HG03442 (cell line): ENCODE measurements around the gene DAZ1.
"Not testable (repeated sequence)": the region's sequence is repeated elsewhere in the genome, so short reads cannot be mapped to it uniquely, and the experiment has no call there.

Source experiments
- ATAC-seq: cut with Tn5 transposase; IDR thresholded peaks from one replicate; pipeline ENCODE4 v1.9.1; 2021; ENCODE audit warnings: mild to moderate bottlenecking, moderate library complexity; ENCODE audit not compliant: unreplicated experiment

The DAZ1 gene, protein sequence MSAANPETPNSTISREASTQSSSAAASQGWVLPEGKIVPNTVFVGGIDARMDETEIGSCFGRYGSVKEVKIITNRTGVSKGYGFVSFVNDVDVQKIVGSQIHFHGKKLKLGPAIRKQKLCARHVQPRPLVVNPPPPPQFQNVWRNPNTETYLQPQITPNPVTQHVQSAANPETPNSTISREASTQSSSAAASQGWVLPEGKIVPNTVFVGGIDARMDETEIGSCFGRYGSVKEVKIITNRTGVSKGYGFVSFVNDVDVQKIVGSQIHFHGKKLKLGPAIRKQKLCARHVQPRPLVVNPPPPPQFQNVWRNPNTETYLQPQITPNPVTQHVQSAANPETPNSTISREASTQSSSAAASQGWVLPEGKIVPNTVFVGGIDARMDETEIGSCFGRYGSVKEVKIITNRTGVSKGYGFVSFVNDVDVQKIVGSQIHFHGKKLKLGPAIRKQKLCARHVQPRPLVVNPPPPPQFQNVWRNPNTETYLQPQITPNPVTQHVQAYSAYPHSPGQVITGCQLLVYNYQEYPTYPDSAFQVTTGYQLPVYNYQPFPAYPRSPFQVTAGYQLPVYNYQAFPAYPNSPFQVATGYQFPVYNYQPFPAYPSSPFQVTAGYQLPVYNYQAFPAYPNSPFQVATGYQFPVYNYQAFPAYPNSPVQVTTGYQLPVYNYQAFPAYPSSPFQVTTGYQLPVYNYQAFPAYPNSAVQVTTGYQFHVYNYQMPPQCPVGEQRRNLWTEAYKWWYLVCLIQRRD

GRCh38 chrY:23198908-23199307 is at the start of gene DAZ1:
DAZ1 (minus strand) TSS chrY:23199008; CDS start chrY:23198800, 208 bp downstream.
- not testable (repeated sequence) for ATAC-seq

- not testable (repeated sequence) for ATAC-seq
Observed at GRCh38 chrY:23219233-23219632, 20.4 kb upstream of the DAZ1 start, which contains the start of gene DAZ2. DAZ2 (plus strand) TSS chrY:23219533; CDS start chrY:23219741, 208 bp downstream.

DNA sequence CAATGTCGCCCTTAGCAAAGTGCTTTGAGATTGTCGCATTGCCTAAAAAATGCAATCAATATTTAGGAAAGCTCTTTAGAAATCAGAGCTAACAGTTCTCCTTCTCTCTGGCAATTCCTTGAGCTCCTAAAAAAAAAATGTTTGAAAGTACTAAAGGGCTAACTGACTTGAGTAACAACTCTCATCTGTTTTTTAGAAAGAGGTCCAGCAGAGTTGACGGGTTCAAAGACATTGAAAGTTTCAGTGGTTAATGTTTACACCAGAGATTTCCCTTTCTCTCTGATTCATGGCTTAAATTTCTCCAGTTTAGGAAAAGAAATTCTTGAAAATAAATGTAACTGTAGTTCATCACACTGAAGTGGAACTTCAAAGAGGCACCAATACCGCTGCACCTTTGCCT is 11.9 kb upstream of the DAZ1 start:
- ATAC-seq: not testable (repeated sequence)

DNA sequence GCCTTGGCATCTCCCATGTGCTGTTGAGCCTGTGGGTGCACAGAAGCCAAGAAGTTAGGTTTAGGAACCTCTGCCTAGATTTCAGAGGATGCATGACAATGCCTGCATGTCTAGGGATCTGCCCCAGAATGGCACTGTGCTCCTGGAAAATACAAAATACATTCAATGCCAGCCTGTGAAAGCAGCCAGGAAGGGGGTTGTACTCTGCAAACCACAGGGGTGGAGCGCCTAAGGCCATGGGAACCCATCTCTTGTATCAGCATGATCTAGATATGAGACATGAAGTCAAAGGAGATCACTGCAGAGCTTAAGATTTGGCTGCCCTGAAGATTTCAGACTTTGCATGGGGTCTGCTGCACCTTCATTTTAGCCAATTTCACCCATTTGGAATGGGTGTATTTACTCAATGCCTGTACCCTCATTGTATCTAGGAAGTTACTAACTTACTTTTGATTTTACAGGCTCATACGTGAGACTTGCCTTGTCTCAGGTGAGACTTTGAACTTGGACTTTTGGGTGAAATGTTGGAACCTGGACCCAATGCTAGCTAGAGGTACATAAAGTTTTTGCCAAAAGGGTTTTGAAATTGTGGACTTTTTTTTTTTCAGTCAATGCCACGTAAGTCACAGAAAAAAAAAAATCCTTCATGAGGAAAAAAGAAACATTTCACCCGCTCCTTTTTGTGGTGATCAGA is 11.1 kb upstream of the DAZ1 start:
- not testable (repeated sequence) for ATAC-seq

GRCh38 chrY:23207455-23207854 is 8.6 kb upstream of the DAZ1 start:
- not testable (repeated sequence) for ATAC-seq
